Subcutaneous adipose tissue (tissue), 4 donors: Measurements from ENCODE around the gene MIGA2. TPM values are rescaled to one million over a fixed set of nuclear protein-coding genes. Genes with fewer than 3 reads are reported as not detected.

ENCODE experiments used
- CTCF ChIP-seq: fragments of 450-650 bp; IDR thresholded peaks from one replicate; pipeline ENCODE4 v1.5.1; 2016; ENCODE audit warnings: low read depth, mild to moderate bottlenecking, control low read depth, antibody characterized with exemption, moderate library complexity
- total RNA-seq, 4 donors: library from RNA; depleted of rRNA; stranded (reverse); fragments of >200 nt; gene quantifications; one replicate each; pipeline ENCODE4 v1.1.0, GENCODE V29; 2016

The MIGA2 gene
- total RNA-seq, 4 donors from 2014 or later, result 8.8 to 50.5 (median 12.4) TPM

GRCh38 chr9:129104051-129104450 lies 67.6 kb downstream of the MIGA2 start:
- no peak for TF ChIP-seq CTCF

GRCh38 chr9:129105857-129106694 lies 69.7 kb downstream of the MIGA2 start:
- TF ChIP-seq CTCF, result no peak

GRCh38 chr9:129107651-129108050 lies 71.2 kb downstream of the MIGA2 start:
- no peak for TF ChIP-seq CTCF

- no peak for TF ChIP-seq CTCF
These were observed 71.8 kb downstream of the MIGA2 start for GRCh38 chr9:129108083-129108804.

- TF ChIP-seq CTCF, result no peak
These were observed 72.5 kb downstream of the MIGA2 start for GRCh38 chr9:129108805-129109536.

- TF ChIP-seq CTCF, result no peak
These were observed 73.1 kb downstream of the MIGA2 start for GRCh38 chr9:129109537-129109903.
